ENCODE results near the gene KIFC1. TPM values are rescaled to one million over a fixed set of nuclear protein-coding genes. Genes with fewer than 3 reads are reported as not detected.

KIFC1 gene
- total RNA-seq, 2 donors from 2014 or later = 56.6 to 94.3 TPM

- Mint-ChIP-seq H3K4me3 (peak overlapping the region; percentile 86), H3K27ac (no peak overlapping the region), H3K36me3 (ENCODE audit: low read depth) (peaks cover 17% of the 10 kb centered on the region), H3K4me1 (peaks cover 59% of the 10 kb centered on the region), H3K27me3 (ENCODE audit: insufficient read depth) (no peaks in the 10 kb centered on the region), H3K9me3 (no peaks in the 10 kb centered on the region)
- no peaks in the 10 kb centered on the region for H3K9me3 ChIP-seq (ENCODE audit: control insufficient read depth, low read length)
- TF ChIP-seq, protein P1, sequence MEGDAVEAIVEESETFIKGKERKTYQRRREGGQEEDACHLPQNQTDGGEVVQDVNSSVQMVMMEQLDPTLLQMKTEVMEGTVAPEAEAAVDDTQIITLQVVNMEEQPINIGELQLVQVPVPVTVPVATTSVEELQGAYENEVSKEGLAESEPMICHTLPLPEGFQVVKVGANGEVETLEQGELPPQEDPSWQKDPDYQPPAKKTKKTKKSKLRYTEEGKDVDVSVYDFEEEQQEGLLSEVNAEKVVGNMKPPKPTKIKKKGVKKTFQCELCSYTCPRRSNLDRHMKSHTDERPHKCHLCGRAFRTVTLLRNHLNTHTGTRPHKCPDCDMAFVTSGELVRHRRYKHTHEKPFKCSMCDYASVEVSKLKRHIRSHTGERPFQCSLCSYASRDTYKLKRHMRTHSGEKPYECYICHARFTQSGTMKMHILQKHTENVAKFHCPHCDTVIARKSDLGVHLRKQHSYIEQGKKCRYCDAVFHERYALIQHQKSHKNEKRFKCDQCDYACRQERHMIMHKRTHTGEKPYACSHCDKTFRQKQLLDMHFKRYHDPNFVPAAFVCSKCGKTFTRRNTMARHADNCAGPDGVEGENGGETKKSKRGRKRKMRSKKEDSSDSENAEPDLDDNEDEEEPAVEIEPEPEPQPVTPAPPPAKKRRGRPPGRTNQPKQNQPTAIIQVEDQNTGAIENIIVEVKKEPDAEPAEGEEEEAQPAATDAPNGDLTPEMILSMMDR (conservative IDR thresholded peaks at IDR 0.05) = no peak
- peak; percentile 60 for DNase-seq
- peaks cover 4% of the 10 kb centered on the region for H3K4me1 ChIP-seq (ENCODE audit: control insufficient read depth, insufficient read depth, low read length)
- WGBS, 2 experiments (ENCODE audit: insufficient coverage in 1 of 2, insufficient read length in 1 of 2) = 25 to 40% methylated on average over 1 to 12 of the region's 12 CpGs
- no peak overlapping the region for H3K9ac ChIP-seq (ENCODE audit: extremely low read depth, low read length, poor library complexity, severe bottlenecking)
- H3K36me3 ChIP-seq (ENCODE audit: control insufficient read depth, insufficient read depth, low read length) = no peaks in the 10 kb centered on the region
- peak overlapping the region; percentile 72 for H3K27ac ChIP-seq (ENCODE audit: low read depth, low read length)
- no peaks in the 10 kb centered on the region for H3K27me3 ChIP-seq (ENCODE audit: control insufficient read depth, insufficient read depth, low read length, poor library complexity, severe bottlenecking)
- peak overlapping the region; percentile 84 for H3K4me3 ChIP-seq (ENCODE audit: low read length)
Observed at GRCh38 chr6:33426590-33427511, 35.2 kb downstream of the KIFC1 start.

GRCh38 chr6:33427585-33428223, 36.1 kb downstream of the KIFC1 start:
- H3K27ac ChIP-seq (ENCODE audit: low read depth, low read length) = no peak overlapping the region
- peak; percentile 75 for DNase-seq
- no peaks in the 10 kb centered on the region for H3K9me3 Mint-ChIP-seq
- H3K4me1 Mint-ChIP-seq = peaks cover 67% of the 10 kb centered on the region
- H3K36me3 ChIP-seq (ENCODE audit: control insufficient read depth, insufficient read depth, low read length) = no peaks in the 10 kb centered on the region
- peak overlapping the region; percentile 86 for H3K4me3 Mint-ChIP-seq
- peak overlapping the region; percentile 83 for H3K4me3 ChIP-seq (ENCODE audit: low read length)
- H3K27me3 Mint-ChIP-seq (ENCODE audit: insufficient read depth) = no peaks in the 10 kb centered on the region
- H3K27ac Mint-ChIP-seq = peak overlapping the region; percentile 39
- no peak overlapping the region for H3K9ac ChIP-seq (ENCODE audit: extremely low read depth, low read length, poor library complexity, severe bottlenecking)
- WGBS, 2 experiments (ENCODE audit: insufficient coverage in 1 of 2, insufficient read length in 1 of 2) = 0% methylated on average over 68 of the region's 79 CpGs; no CpG with 5 or more reads in 1 of the 2 experiments
- H3K4me1 ChIP-seq (ENCODE audit: control insufficient read depth, insufficient read depth, low read length) = peaks cover 10% of the 10 kb centered on the region
- peaks cover 19% of the 10 kb centered on the region for H3K36me3 Mint-ChIP-seq (ENCODE audit: low read depth)
- H3K27me3 ChIP-seq (ENCODE audit: control insufficient read depth, insufficient read depth, low read length, poor library complexity, severe bottlenecking) = no peaks in the 10 kb centered on the region
- TF ChIP-seq, protein P1 (conservative IDR thresholded peaks at IDR 0.05) = peak; percentile 55
- H3K9me3 ChIP-seq (ENCODE audit: control insufficient read depth, low read length) = no peaks in the 10 kb centered on the region

DNA sequence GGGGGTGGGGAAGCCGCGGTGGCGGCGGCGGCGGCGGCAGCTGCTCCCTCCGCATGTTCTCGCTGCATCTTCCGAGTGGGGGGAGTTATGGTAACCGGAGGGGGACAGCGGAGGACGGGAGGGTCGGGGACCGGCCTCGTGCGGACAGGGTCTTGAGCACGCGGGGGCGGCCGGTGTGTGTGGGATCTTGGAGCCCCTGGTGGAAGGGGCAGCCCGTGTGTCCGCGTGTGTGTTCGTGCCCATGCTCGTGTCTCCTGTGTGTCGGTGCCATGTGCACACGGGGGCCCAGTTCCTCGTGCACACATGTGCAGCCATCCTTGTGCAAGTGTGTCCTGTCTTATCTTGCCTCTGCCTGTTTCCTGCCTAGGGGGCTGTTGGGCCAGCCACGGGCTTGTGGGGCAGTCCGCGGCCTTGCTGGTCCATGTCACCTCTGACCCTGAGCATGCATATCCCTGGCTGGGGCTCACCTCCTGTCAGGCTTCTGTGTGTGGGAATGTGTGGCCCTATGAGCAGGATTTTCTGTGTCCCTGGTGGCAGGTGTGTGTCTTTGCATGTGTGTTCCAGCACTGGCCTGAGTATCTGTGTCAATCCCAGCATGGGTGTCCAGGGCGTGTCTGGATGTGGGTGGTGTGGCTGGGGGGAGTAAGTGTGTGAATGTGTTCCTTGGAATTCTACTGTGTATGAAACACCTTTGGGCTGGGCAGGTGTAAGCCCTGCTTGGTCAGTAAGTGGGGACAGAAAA, 36.8 kb downstream of the KIFC1 start:
- peak overlapping the region; percentile 67 for H3K4me3 ChIP-seq (ENCODE audit: low read length)
- H3K4me3 Mint-ChIP-seq = peak overlapping the region; percentile 86
- TF ChIP-seq, protein P1 (conservative IDR thresholded peaks at IDR 0.05) = peak; percentile 62
- no peak overlapping the region for H3K9ac ChIP-seq (ENCODE audit: extremely low read depth, low read length, poor library complexity, severe bottlenecking)
- no peaks in the 10 kb centered on the region for H3K36me3 ChIP-seq (ENCODE audit: control insufficient read depth, insufficient read depth, low read length)
- H3K36me3 Mint-ChIP-seq (ENCODE audit: low read depth) = peaks cover 17% of the 10 kb centered on the region
- H3K9me3 ChIP-seq (ENCODE audit: control insufficient read depth, low read length) = no peaks in the 10 kb centered on the region
- H3K27me3 Mint-ChIP-seq (ENCODE audit: insufficient read depth) = no peaks in the 10 kb centered on the region
- H3K4me1 ChIP-seq (ENCODE audit: control insufficient read depth, insufficient read depth, low read length) = peaks cover 11% of the 10 kb centered on the region
- H3K27me3 ChIP-seq (ENCODE audit: control insufficient read depth, insufficient read depth, low read length, poor library complexity, severe bottlenecking) = no peaks in the 10 kb centered on the region
- H3K27ac Mint-ChIP-seq = peak overlapping the region; percentile 95
- no peaks in the 10 kb centered on the region for H3K9me3 Mint-ChIP-seq
- H3K27ac ChIP-seq (ENCODE audit: low read depth, low read length) = no peak overlapping the region
- peak; percentile 79 for DNase-seq
- peaks cover 74% of the 10 kb centered on the region for H3K4me1 Mint-ChIP-seq
- WGBS, 2 experiments (ENCODE audit: insufficient coverage in 1 of 2, insufficient read length in 1 of 2) = 32 to 33% methylated on average over 14 to 27 of the region's 33 CpGs

Data from endodermal cell (in vitro differentiated cells).